ENCODE results near the gene PCDHA1.

PCDHA1 gene

GRCh38 chr5:140946578-140946977 is 160.6 kb downstream of the PCDHA1 start:
- TF ChIP-seq, protein P1, sequence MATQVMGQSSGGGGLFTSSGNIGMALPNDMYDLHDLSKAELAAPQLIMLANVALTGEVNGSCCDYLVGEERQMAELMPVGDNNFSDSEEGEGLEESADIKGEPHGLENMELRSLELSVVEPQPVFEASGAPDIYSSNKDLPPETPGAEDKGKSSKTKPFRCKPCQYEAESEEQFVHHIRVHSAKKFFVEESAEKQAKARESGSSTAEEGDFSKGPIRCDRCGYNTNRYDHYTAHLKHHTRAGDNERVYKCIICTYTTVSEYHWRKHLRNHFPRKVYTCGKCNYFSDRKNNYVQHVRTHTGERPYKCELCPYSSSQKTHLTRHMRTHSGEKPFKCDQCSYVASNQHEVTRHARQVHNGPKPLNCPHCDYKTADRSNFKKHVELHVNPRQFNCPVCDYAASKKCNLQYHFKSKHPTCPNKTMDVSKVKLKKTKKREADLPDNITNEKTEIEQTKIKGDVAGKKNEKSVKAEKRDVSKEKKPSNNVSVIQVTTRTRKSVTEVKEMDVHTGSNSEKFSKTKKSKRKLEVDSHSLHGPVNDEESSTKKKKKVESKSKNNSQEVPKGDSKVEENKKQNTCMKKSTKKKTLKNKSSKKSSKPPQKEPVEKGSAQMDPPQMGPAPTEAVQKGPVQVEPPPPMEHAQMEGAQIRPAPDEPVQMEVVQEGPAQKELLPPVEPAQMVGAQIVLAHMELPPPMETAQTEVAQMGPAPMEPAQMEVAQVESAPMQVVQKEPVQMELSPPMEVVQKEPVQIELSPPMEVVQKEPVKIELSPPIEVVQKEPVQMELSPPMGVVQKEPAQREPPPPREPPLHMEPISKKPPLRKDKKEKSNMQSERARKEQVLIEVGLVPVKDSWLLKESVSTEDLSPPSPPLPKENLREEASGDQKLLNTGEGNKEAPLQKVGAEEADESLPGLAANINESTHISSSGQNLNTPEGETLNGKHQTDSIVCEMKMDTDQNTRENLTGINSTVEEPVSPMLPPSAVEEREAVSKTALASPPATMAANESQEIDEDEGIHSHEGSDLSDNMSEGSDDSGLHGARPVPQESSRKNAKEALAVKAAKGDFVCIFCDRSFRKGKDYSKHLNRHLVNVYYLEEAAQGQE (IDR thresholded peaks at IDR 0.05; ENCODE audit: low read depth): no peak
- TF ChIP-seq ZBTB7A (IDR thresholded peaks at IDR 0.05; ENCODE audit: low read depth) (no peak), NFIC (IDR thresholded peaks at IDR 0.05) (no peak), FOXM1 (IDR thresholded peaks at IDR 0.05; ENCODE audit: borderline replicate concordance, low read depth) (no peak), EGR1 (IDR thresholded peaks at IDR 0.05) (no peak), CEBPB (IDR thresholded peaks at IDR 0.05) (no peak), TAF1 (IDR thresholded peaks at IDR 0.05; ENCODE audit: low read depth) (no peak), EP300 (IDR thresholded peaks at IDR 0.05; ENCODE audit: borderline replicate concordance) (no peak), RAD21 (IDR thresholded peaks at IDR 0.05; ENCODE audit: low read depth) (no peak), TCF12 (IDR thresholded peaks at IDR 0.05; ENCODE audit: low read depth) (no peak), CREB1 (IDR thresholded peaks at IDR 0.05; ENCODE audit: low read depth) (no peak), YY1 (IDR thresholded peaks at IDR 0.05; ENCODE audit: low read depth) (no peak), TEAD4 (IDR thresholded peaks at IDR 0.05) (no peak)
- TF ChIP-seq, protein P2, sequence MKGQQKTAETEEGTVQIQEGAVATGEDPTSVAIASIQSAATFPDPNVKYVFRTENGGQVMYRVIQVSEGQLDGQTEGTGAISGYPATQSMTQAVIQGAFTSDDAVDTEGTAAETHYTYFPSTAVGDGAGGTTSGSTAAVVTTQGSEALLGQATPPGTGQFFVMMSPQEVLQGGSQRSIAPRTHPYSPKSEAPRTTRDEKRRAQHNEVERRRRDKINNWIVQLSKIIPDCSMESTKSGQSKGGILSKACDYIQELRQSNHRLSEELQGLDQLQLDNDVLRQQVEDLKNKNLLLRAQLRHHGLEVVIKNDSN (IDR thresholded peaks at IDR 0.05): no peak
- TF ChIP-seq, protein P3, sequence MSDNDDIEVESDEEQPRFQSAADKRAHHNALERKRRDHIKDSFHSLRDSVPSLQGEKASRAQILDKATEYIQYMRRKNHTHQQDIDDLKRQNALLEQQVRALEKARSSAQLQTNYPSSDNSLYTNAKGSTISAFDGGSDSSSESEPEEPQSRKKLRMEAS (IDR thresholded peaks at IDR 0.05): no peak

- TF ChIP-seq, protein P3 (IDR thresholded peaks at IDR 0.05): no peak
- TF ChIP-seq, protein P1 (IDR thresholded peaks at IDR 0.05; ENCODE audit: low read depth): no peak
- no peak for TF ChIP-seq FOXM1 (IDR thresholded peaks at IDR 0.05; ENCODE audit: borderline replicate concordance, low read depth)
- TF ChIP-seq TAF1 (IDR thresholded peaks at IDR 0.05; ENCODE audit: low read depth): no peak
- TF ChIP-seq CEBPB (IDR thresholded peaks at IDR 0.05): no peak
- TF ChIP-seq, protein P2 (IDR thresholded peaks at IDR 0.05): no peak
- no peak for TF ChIP-seq YY1 (IDR thresholded peaks at IDR 0.05; ENCODE audit: low read depth)
- TF ChIP-seq EGR1 (IDR thresholded peaks at IDR 0.05): no peak
- TF ChIP-seq RAD21 (IDR thresholded peaks at IDR 0.05; ENCODE audit: low read depth): no peak
These were observed 165.7 kb downstream of the PCDHA1 start for GRCh38 chr5:140951636-140952035.

DNA sequence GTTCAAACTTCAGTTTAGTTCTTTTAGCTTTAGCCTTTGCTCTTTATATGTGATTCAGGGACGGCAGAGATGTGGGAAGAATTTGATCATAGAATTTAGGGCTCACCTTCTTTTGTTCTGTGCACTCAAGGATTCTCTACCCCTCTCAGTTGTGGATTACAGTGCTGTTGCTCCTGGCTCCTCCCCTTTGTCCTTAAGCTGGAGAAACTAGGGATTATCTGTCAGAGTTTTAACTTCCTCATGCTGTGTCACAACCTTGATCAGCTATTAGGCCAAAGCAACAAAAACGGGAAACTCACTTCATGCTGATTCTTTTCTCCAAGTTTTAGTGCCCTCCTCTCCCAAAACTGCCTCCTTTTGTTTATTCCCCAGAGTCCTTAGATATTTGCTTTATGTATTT is 167.3 kb downstream of the PCDHA1 start:
- no peak for TF ChIP-seq EGR1 (IDR thresholded peaks at IDR 0.05)
- TF ChIP-seq YY1 (IDR thresholded peaks at IDR 0.05; ENCODE audit: low read depth): no peak
- TF ChIP-seq CREB1 (IDR thresholded peaks at IDR 0.05; ENCODE audit: low read depth): no peak
- TF ChIP-seq RAD21 (IDR thresholded peaks at IDR 0.05; ENCODE audit: low read depth): no peak
- TF ChIP-seq CEBPB (IDR thresholded peaks at IDR 0.05): no peak
- TF ChIP-seq TAF1 (IDR thresholded peaks at IDR 0.05; ENCODE audit: low read depth): no peak
- no peak for TF ChIP-seq TCF12 (IDR thresholded peaks at IDR 0.05; ENCODE audit: low read depth)
- no peak for TF ChIP-seq EP300 (IDR thresholded peaks at IDR 0.05; ENCODE audit: borderline replicate concordance)
- TF ChIP-seq, protein P2 (IDR thresholded peaks at IDR 0.05): no peak
- TF ChIP-seq FOXM1 (IDR thresholded peaks at IDR 0.05; ENCODE audit: borderline replicate concordance, low read depth): no peak
- TF ChIP-seq TEAD4 (IDR thresholded peaks at IDR 0.05): no peak
- TF ChIP-seq NFIC (IDR thresholded peaks at IDR 0.05): no peak

GRCh38 chr5:140962190-140962589 is 176.2 kb downstream of the PCDHA1 start:
- no peak for TF ChIP-seq EP300 (IDR thresholded peaks at IDR 0.05; ENCODE audit: borderline replicate concordance)
- no peak for TF ChIP-seq EGR1 (IDR thresholded peaks at IDR 0.05)
- TF ChIP-seq TEAD4 (IDR thresholded peaks at IDR 0.05): no peak
- TF ChIP-seq ZBTB7A (IDR thresholded peaks at IDR 0.05; ENCODE audit: low read depth): no peak
- no peak for TF ChIP-seq TAF1 (IDR thresholded peaks at IDR 0.05; ENCODE audit: low read depth)
- no peak for TF ChIP-seq CREB1 (IDR thresholded peaks at IDR 0.05; ENCODE audit: low read depth)
- TF ChIP-seq, protein P2 (IDR thresholded peaks at IDR 0.05): no peak
- no peak for TF ChIP-seq CEBPB (IDR thresholded peaks at IDR 0.05)
- TF ChIP-seq, protein P3 (IDR thresholded peaks at IDR 0.05): no peak
- TF ChIP-seq, protein P1 (IDR thresholded peaks at IDR 0.05; ENCODE audit: low read depth): no peak
- TF ChIP-seq TCF12 (IDR thresholded peaks at IDR 0.05; ENCODE audit: low read depth): no peak
- TF ChIP-seq RAD21 (IDR thresholded peaks at IDR 0.05; ENCODE audit: low read depth): no peak
- no peak for TF ChIP-seq FOXM1 (IDR thresholded peaks at IDR 0.05; ENCODE audit: borderline replicate concordance, low read depth)
- TF ChIP-seq YY1 (IDR thresholded peaks at IDR 0.05; ENCODE audit: low read depth): no peak
- no peak for TF ChIP-seq NFIC (IDR thresholded peaks at IDR 0.05)
